ENCODE results near the gene CD22. TPM values are rescaled to one million over a fixed set of nuclear protein-coding genes. Genes with fewer than 3 reads are reported as not detected.

The CD22 gene
- total RNA-seq, 2 experiments from 2014 or later, result 0.63 to 0.76 TPM

DNA sequence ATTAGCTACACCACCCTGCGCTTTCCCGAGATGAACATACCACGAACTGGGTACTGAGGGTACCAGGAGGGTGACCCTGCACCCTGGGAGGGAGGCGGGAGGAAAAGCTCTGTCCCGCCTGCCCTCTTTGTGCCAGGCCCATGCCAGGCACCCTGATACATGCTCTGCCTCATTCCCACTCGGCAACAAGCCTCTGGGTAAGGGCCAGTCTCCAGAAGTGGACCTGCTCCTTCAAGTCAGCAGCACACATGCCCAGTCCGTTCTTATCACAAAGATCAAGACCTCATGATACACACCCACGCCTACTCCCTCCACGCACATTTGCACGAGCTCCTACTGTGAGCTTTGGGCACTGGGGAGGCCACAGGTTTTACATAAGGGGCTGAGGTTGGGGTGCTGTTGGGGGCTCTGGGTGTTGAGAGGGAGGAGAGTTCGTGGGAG, 16.7 kb downstream of the CD22 start:
- Mint-ChIP-seq H3K27me3 (peaks cover 48% of the 10 kb centered on the region), H3K36me3 (ENCODE audit: low read depth) (no peaks in the 10 kb centered on the region), H3K4me1 (peaks cover 26% of the 10 kb centered on the region), H3K9me3 (no peaks in the 10 kb centered on the region), H3K27ac (no peak overlapping the region), H3K4me3 (no peak overlapping the region)
- peak; percentile 15 for DNase-seq
- ChIA-PET POLR2A (no interaction called here), CTCF (no interaction called here)

DNA sequence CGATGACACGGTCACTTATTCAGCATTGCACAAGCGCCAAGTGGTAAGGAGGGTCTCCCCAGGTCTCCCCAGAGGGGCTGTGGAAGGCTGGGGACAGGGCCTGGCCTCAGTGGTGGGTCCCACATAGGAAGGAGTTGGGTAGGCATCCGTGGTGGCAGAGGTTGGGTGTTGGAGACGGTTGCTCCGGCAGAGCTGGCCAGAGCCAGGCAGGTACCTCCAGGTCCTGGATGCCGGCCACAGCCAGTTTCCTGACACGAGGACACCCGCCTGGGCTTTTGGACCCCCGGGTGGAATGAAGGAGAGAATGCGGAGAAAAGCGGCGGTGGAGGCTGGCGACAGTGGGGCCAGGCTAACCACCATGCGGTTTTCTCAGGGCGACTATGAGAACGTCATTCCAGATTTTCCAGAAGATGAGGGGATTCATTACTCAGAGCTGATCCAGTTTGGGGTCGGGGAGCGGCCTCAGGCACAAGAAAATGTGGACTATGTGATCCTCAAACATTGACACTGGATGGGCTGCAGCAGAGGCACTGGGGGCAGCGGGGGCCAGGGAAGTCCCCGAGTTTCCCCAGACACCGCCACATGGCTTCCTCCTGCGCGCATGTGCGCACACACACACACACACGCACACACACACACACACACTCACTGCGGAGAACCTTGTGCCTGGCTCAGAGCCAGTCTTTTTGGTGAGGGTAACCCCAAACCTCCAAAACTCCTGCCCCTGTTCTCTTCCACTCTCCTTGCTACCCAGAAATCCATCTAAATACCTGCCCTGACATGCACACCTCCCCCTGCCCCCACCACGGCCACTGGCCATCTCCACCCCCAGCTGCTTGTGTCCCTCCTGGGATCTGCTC, 17.4 kb downstream of the CD22 start:
- CTCF ChIA-PET, result interaction anchor here (4.1 kb wide), 1 partner anchor 123 kb away, joined by 16 read pairs; no protein-coding TSS in a partner anchor
- H3K27ac Mint-ChIP-seq, result peak overlapping the region; percentile 5
- no peaks in the 10 kb centered on the region for H3K9me3 Mint-ChIP-seq
- H3K27me3 Mint-ChIP-seq, result peaks cover 48% of the 10 kb centered on the region
- H3K4me1 Mint-ChIP-seq, result peaks cover 26% of the 10 kb centered on the region
- POLR2A ChIA-PET, result interaction anchor here (1.3 kb wide), 1 partner anchor 116 kb away, joined by 7 read pairs; no protein-coding TSS in a partner anchor
- no peaks in the 10 kb centered on the region for H3K36me3 Mint-ChIP-seq (ENCODE audit: low read depth)
- peak overlapping the region; percentile 6 for H3K4me3 Mint-ChIP-seq
- peak; percentile 62 for DNase-seq

DNA sequence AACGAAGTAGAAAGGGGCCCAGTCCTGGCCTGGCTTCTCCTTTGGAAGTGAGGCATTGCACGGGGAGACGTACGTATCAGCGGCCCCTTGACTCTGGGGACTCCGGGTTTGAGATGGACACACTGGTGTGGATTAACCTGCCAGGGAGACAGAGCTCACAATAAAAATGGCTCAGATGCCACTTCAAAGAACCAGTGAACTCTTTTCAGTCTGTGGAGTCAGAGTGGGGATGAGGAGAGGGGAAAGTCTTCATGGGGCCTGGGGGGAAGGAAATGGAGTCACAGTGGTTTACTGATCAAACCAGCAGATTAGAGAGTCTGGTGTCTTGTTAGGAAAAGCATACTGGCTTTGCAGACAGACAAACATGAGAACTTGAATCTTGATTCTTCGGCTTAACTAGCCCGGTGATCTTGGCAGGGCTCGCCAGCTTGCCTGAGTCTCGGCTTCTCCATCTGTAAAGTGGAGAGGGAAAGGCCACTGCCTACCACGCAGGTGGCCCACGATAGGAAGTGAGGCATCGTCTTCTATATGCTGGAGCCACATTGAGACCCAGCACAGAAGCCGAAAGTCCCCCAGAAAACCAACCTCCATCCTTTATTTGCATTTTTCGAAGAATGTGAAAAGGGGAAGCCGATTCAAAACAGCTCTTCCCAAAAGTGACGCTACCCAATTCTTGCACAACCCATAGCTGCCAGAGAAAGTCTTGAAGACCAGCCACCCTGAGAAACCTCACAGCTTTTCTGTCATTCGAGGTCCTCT, 18.4 kb downstream of the CD22 start, which contains the start of gene FFAR1:
Gene FFAR1 (plus strand): TSS at position 732 of the 759 bp plus-strand sequence. CDS start 3,650 bp downstream, outside the sequence.
- Mint-ChIP-seq H3K36me3 (ENCODE audit: low read depth) (no peaks in the 10 kb centered on the region), H3K27me3 (peaks cover 43% of the 10 kb centered on the region), H3K9me3 (no peaks in the 10 kb centered on the region), H3K4me3 (peak within 1 kb of the TSS; percentile 6), H3K27ac (peak within 1 kb of the TSS; percentile 55), H3K4me1 (peaks cover 26% of the 10 kb centered on the region)
- DNase-seq, result peak; percentile 41
- ChIA-PET POLR2A (interaction anchor here (0.8 to 1.3 kb wide), 2 partner anchors 115 to 121 kb away, joined by 3 to 7 read pairs; no protein-coding TSS in a partner anchor), CTCF (interaction anchor here (1.7 to 4.1 kb wide), 3 partner anchors 116 to 148 kb away, joined by 6 to 16 read pairs (median 7); no protein-coding TSS in a partner anchor)

DNA sequence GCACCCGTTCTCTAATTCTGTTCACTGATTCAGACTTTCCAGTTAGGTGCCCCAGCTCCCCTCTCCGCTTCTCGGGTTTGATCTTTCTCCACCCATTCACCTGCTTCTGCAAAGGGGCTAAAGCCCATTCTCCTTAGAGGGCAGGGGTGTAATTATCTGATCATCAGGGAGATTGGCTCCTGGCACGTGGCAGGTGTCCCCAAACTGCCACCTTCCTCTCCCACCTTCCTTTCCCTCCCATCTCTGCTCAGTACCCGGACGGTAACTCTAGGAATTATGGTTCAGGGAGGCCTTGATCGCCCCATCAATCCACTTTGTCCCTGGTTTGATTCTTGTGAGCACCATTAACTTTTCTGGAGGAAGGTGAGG, 18.9 kb downstream of the CD22 start:
- no peak for DNase-seq
- peaks cover 30% of the 10 kb centered on the region for H3K4me1 Mint-ChIP-seq
- POLR2A ChIA-PET, result interaction anchor here (0.8 to 1.3 kb wide), 2 partner anchors 114 to 120 kb away, joined by 3 to 7 read pairs; no protein-coding TSS in a partner anchor
- H3K27me3 Mint-ChIP-seq, result peaks cover 40% of the 10 kb centered on the region
- no peaks in the 10 kb centered on the region for H3K36me3 Mint-ChIP-seq (ENCODE audit: low read depth)
- CTCF ChIA-PET, result interaction anchor here (1.7 to 4.1 kb wide), 3 partner anchors 115 to 147 kb away, joined by 6 to 16 read pairs (median 7); no protein-coding TSS in a partner anchor
- H3K27ac Mint-ChIP-seq, result peak overlapping the region; percentile 55
- H3K9me3 Mint-ChIP-seq, result no peaks in the 10 kb centered on the region
- no peak overlapping the region for H3K4me3 Mint-ChIP-seq

DNA sequence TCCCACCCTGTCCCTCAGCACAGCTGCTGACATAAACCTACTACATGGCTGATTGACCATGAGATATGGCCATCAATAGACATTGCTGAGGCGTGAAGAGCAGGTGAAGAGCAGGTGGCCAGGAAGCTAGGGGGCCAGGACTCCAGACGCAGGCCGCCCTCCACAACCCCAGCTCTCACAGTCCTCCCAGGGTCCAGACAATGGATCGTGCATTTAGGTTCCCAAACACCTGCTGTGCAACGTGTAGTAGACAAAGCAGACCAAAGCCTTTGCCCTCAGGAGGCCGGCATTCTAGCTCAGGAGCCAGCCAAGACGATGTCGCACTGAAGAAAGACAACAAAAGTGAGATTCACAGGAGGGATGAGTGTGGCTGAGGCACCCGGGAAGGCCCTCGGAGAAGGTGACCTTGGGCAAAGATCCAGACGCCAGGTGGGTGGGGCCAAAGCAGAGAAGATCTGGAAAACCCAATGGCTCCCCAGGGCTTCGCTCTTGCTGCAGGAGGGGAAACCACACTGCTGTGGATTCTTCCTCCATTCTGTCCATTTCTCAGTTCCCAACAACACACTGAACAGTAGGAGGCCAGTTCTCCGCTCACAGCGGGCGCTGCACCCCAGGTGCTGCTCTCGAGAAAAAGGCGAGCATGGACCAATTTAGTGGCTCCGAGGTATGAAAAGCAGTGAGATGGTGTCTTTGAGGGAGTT, 20.1 kb downstream of the CD22 start:
- Mint-ChIP-seq H3K36me3 (ENCODE audit: low read depth) (no peaks in the 10 kb centered on the region), H3K9me3 (no peaks in the 10 kb centered on the region), H3K27ac (no peak overlapping the region), H3K27me3 (peaks cover 38% of the 10 kb centered on the region), H3K4me1 (peaks cover 31% of the 10 kb centered on the region), H3K4me3 (no peak overlapping the region)
- CTCF ChIA-PET, result interaction anchor here (1.7 to 4.1 kb wide), 3 partner anchors 114 to 146 kb away, joined by 6 to 16 read pairs (median 7); no protein-coding TSS in a partner anchor
- POLR2A ChIA-PET, result no interaction called here
- DNase-seq, result peak; percentile 11

DNA sequence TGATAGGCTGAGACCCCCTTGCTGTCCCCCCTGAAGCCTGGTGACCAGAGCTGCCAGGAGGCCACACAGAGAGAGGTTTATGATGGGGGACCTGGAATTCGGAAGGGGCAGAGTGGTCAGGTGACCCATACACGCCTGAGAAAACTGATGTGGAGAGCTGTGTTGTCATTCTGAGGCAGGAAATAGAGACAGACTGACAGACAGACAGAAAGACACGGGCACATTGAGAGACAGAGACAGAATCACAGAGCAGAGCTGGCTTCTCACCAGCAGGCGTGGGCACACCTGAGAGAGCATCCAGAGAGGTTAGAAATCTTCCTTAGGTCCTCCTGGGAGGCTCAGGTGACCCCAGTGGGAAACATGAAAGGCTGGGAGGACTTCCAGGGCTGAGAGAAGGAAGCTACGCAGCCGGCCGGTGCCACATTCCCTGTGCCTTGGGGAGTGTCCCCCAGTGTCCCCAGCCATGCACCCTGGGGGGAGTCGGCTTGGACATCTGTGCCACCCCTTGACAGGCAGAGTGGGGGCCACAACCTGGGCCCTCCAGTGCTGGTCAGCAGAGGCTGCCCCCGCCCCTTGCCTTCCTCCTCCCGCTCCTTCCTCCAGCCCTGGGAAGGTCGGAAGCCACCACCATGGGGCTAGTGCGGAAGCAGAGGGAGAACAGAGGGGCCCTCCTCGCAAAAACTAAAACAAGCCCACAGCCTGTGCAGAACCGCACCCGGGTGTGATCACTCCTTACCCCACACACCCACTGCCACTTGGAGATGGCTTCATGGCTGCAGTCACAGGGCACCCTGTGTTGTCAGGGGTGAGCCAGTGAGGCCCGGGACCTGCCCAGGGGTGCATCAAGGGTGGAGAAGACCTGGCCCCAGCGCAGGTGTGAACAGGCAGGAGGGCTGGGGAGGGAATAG, 20.9 kb downstream of the CD22 start:
- Mint-ChIP-seq H3K36me3 (ENCODE audit: low read depth) (no peaks in the 10 kb centered on the region), H3K27ac (no peak overlapping the region), H3K4me1 (peaks cover 31% of the 10 kb centered on the region), H3K9me3 (no peaks in the 10 kb centered on the region), H3K27me3 (peaks cover 38% of the 10 kb centered on the region), H3K4me3 (no peak overlapping the region)
- POLR2A ChIA-PET, result no interaction called here
- CTCF ChIA-PET, result interaction anchor here (2.8 to 4.1 kb wide), 2 partner anchors 119 to 145 kb away, joined by 7 to 16 read pairs; no protein-coding TSS in a partner anchor
- peak; percentile 14 for DNase-seq

DNA sequence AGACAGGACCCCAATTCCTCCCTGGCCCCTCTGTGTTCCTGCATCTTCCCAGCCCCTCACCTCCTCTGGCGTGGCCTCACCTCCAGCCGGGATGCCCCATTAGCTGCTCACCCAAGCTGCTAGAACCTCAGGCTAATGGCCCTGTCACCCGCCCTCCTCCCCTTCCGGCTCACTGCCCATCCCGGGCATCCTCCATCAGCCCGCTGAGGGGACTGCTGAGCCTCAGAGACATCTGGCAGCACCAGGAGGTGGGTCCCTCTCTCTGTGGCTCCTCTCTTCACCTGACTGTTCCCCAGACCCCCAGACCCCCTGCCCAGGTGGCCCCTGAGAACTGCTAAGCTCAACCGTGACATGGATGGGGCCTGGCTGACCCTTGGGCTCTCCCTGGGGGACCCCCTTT, 21.6 kb downstream of the CD22 start:
- DNase-seq, result no peak
- POLR2A ChIA-PET, result no interaction called here
- Mint-ChIP-seq H3K9me3 (no peaks in the 10 kb centered on the region), H3K4me3 (no peak overlapping the region), H3K4me1 (peaks cover 32% of the 10 kb centered on the region), H3K27me3 (peaks cover 36% of the 10 kb centered on the region), H3K36me3 (ENCODE audit: low read depth) (no peaks in the 10 kb centered on the region), H3K27ac (no peak overlapping the region)
- CTCF ChIA-PET, result no interaction called here

DNA sequence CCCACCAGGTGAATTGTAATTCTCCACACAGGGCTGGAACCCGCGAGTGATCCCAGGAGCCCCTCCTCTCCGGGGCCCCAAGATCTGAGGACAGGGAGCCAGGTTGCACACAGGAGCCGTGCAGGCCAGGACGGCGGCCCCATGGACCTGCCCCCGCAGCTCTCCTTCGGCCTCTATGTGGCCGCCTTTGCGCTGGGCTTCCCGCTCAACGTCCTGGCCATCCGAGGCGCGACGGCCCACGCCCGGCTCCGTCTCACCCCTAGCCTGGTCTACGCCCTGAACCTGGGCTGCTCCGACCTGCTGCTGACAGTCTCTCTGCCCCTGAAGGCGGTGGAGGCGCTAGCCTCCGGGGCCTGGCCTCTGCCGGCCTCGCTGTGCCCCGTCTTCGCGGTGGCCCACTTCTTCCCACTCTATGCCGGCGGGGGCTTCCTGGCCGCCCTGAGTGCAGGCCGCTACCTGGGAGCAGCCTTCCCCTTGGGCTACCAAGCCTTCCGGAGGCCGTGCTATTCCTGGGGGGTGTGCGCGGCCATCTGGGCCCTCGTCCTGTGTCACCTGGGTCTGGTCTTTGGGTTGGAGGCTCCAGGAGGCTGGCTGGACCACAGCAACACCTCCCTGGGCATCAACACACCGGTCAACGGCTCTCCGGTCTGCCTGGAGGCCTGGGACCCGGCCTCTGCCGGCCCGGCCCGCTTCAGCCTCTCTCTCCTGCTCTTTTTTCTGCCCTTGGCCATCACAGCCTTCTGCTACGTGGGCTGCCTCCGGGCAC, 22.6 kb downstream of the CD22 start:
- CTCF ChIA-PET, result interaction anchor here (2.5 to 4.4 kb wide), 3 partner anchors 112 to 117 kb away, joined by 13 to 78 read pairs (median 23); no protein-coding TSS in a partner anchor
- Mint-ChIP-seq H3K27ac (no peak overlapping the region), H3K27me3 (peaks cover 30% of the 10 kb centered on the region), H3K4me3 (no peak overlapping the region), H3K4me1 (peaks cover 26% of the 10 kb centered on the region), H3K36me3 (ENCODE audit: low read depth) (no peaks in the 10 kb centered on the region), H3K9me3 (no peaks in the 10 kb centered on the region)
- POLR2A ChIA-PET, result no interaction called here
- no peak for DNase-seq

DNA sequence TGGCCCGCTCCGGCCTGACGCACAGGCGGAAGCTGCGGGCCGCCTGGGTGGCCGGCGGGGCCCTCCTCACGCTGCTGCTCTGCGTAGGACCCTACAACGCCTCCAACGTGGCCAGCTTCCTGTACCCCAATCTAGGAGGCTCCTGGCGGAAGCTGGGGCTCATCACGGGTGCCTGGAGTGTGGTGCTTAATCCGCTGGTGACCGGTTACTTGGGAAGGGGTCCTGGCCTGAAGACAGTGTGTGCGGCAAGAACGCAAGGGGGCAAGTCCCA, 23.1 kb downstream of the CD22 start:
- peaks cover 25% of the 10 kb centered on the region for H3K27me3 Mint-ChIP-seq
- no peak overlapping the region for H3K27ac Mint-ChIP-seq

DNA sequence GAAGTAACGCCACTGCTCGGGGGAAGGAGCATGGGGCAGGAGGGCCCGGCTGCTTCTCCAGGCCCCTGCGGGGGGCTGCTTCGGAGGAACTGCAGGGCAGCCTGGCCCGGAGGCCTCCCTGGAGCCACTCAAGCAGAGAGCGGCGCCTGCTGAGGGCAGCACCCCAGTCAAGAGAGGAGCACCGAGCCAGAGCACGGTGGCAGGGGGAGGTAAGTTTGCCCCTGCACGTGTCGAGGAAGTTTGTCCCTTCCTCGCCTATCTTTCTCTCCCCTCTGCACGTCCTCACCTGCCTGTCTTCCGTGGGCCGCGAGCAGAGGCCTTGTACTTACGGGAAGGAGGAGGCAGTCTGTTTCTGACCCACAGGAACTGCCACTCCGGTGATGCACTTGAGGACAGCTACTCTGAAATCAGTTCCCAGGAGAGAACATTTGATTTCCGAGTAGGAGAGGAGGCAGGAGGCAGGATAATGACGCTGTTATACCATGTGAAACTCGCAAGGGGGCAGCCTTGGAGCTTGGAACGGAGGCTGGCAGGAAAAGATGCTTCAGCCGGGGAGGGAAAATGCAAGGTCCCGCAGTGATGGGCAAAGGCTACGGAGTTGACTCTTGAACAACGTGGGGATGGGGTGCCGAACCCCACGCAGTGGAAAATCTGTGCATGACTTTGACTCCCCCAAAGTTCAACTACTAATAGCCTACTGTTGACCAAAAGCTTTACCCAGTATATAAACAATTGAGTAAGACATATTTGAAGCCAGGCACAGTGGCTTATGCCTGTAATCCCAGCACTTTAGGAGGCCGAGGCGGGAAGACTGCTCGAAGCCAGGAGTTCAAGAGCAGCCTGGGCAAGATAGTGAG, 23.7 kb downstream of the CD22 start:
- Mint-ChIP-seq H3K4me3 (no peak overlapping the region), H3K36me3 (ENCODE audit: low read depth) (no peaks in the 10 kb centered on the region), H3K9me3 (no peaks in the 10 kb centered on the region), H3K27ac (no peak overlapping the region), H3K27me3 (peaks cover 20% of the 10 kb centered on the region), H3K4me1 (peaks cover 16% of the 10 kb centered on the region)
- DNase-seq, result peak; percentile 76
- CTCF ChIA-PET, result interaction anchor here (0.7 to 4.4 kb wide), 23 partner anchors 10 to 306 kb away, joined by 3 to 78 read pairs (median 4); partner anchors contain the start of gene FXYD5
- POLR2A ChIA-PET, result interaction anchor here (0.8 to 2.8 kb wide), 5 partner anchors 78 to 142 kb away, joined by 3 to 12 read pairs (median 4); no protein-coding TSS in a partner anchor

More for the DNA sequence above, 23.1 kb downstream of the CD22 start:
- no peak for DNase-seq
- no peak overlapping the region for H3K4me3 Mint-ChIP-seq
- no peaks in the 10 kb centered on the region for H3K9me3 Mint-ChIP-seq
- no peaks in the 10 kb centered on the region for H3K36me3 Mint-ChIP-seq (ENCODE audit: low read depth)
- CTCF ChIA-PET, result interaction anchor here (0.7 to 4.4 kb wide), 9 partner anchors 12 to 198 kb away, joined by 3 to 78 read pairs (median 12); partner anchors contain the start of gene FXYD5
- peaks cover 20% of the 10 kb centered on the region for H3K4me1 Mint-ChIP-seq
- POLR2A ChIA-PET, result interaction anchor here (1.3 to 2.8 kb wide), 2 partner anchors 79 to 111 kb away, joined by 4 to 12 read pairs; no protein-coding TSS in a partner anchor
